AG04449 (cell line): ENCODE measurements around the gene MEN1.

Experiments
- CTCF ChIA-PET: fragments of 350-600 bp; formaldehyde crosslinking; extraction: SDS; loops from one replicate; lab custom pipeline; 2021; ENCODE audit warnings: antibody characterized with exemption; lab: Yijun Ruan, JAX
- POLR2A ChIA-PET: fragments of 400-600, 350-600 bp; formaldehyde crosslinking; extraction: SDS; loops from one replicate; lab custom pipeline; 2020; ENCODE audit warnings: antibody characterized with exemption, inconsistent platforms; lab: Yijun Ruan, JAX
- DNase-seq: peaks from one replicate; pipeline ENCODE4 v3.0.0-alpha.2; 2010; ENCODE audit warnings: low read depth, low spot score
- H3K4me3 ChIP-seq: 2 replicates; pipeline ENCODE4 v1.5.1; 2011; ENCODE audit warnings: low read depth, mild to moderate bottlenecking, control low read depth, low read length
- TF ChIP-seq, protein P1 (sequence below): IDR thresholded peaks from one replicate; pipeline ENCODE4 v1.5.1; 2011; ENCODE audit warnings: mild to moderate bottlenecking, moderate library complexity, low read length, control low read depth, inconsistent platforms; ENCODE audit not compliant: insufficient read depth; ENCODE audit errors: missing control alignments

Gene MEN1

DNA sequence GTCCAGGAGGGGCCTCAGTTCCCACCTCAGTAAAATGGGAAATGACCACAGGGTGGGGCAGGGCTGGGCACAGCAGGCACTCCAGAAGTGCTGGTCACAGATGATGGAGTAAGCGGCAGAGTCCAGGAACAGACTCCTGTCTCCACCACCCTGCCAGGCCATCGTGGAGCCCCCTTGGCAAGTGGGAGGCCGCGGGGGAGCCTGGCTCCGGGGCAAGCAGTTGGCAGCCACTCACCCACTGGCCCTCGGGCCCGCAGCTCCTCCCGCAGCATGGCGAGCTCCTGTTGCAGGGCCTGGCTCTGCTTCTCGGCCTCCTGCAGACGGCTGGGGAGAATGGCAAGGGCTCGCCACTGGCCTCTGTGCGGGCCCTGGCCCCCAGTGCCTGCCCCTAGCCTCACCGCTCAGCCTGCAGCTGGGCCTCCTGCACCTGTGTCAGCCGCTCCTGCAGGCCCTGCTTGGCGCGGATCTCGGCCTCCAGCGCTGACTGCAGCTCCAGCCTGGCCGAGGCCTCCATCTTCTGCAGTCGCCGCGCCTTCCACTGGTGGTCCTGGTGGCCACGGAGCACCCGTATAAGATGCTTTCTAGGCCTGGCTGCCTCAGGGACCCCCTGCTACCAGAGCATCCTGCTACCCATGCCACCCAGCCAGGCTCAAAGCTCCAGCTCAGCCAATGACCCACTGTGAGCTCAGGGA, 23.8 kb upstream of the MEN1 start:
- ChIA-PET POLR2A (interaction anchor here (0.5 kb wide), 1 partner anchor 262 kb away, joined by 4 read pairs; the partner anchor contains the start of gene VPS51), CTCF (interaction anchor here (1.2 to 37.3 kb wide), 4 partner anchors 9 to 51 kb away, joined by 4 to 1375 read pairs (median 12); partner anchors contain the start of genes CDC42BPG and EHD1)
- no peak for DNase-seq
- TF ChIP-seq, protein P1, sequence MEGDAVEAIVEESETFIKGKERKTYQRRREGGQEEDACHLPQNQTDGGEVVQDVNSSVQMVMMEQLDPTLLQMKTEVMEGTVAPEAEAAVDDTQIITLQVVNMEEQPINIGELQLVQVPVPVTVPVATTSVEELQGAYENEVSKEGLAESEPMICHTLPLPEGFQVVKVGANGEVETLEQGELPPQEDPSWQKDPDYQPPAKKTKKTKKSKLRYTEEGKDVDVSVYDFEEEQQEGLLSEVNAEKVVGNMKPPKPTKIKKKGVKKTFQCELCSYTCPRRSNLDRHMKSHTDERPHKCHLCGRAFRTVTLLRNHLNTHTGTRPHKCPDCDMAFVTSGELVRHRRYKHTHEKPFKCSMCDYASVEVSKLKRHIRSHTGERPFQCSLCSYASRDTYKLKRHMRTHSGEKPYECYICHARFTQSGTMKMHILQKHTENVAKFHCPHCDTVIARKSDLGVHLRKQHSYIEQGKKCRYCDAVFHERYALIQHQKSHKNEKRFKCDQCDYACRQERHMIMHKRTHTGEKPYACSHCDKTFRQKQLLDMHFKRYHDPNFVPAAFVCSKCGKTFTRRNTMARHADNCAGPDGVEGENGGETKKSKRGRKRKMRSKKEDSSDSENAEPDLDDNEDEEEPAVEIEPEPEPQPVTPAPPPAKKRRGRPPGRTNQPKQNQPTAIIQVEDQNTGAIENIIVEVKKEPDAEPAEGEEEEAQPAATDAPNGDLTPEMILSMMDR: no peak
- H3K4me3 ChIP-seq: no peak overlapping the region

DNA sequence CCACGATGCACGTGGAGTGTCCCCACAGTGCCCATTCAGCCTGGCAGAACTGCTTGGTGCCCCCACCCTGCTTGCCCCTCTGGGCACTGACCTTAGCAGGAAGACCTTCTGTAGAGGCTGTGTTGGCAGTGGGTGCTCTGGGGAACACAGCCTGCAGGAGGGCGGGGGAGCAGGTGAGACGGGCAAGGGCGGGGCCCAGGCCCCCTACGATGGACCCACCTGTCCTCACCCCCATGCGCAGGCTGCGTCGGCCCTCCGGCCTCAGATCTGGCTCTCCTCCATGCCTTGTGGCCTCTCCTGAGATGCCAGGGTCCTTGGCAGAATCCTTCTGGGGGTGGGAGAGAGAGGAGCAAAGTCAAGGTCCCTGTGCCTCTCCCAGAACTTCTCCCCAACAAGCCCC, 23.2 kb upstream of the MEN1 start:
- no peak overlapping the region for H3K4me3 ChIP-seq
- TF ChIP-seq, protein P1: no peak
- ChIA-PET POLR2A (no interaction called here), CTCF (interaction anchor here (1.6 to 37.3 kb wide), 3 partner anchors 10 to 52 kb away, joined by 5 to 1375 read pairs (median 19); partner anchors contain the start of genes CDC42BPG and EHD1)
- no peak for DNase-seq

DNA sequence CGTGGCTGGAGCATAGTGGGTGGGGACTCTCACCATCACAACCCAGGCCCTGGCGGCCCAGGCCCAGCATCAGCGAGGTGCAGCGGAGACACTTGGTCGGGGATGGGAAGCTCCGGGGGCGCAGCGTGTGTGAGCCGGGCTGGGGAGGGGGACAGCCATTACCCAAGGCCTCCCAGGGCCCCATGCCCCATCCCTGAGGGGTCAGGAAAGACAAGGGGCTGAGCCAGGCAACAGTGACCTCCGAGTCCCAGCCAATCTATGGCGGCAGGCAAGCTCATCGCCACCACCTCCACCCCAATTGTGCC, 22.8 kb upstream of the MEN1 start:
- no peak for DNase-seq
- TF ChIP-seq, protein P1: no peak
- no peak overlapping the region for H3K4me3 ChIP-seq
- POLR2A ChIA-PET: no interaction called here
- CTCF ChIA-PET: interaction anchor here (3.7 kb wide), 1 partner anchor 10 kb away, joined by 19 read pairs; the partner anchor contains the start of gene CDC42BPG

DNA sequence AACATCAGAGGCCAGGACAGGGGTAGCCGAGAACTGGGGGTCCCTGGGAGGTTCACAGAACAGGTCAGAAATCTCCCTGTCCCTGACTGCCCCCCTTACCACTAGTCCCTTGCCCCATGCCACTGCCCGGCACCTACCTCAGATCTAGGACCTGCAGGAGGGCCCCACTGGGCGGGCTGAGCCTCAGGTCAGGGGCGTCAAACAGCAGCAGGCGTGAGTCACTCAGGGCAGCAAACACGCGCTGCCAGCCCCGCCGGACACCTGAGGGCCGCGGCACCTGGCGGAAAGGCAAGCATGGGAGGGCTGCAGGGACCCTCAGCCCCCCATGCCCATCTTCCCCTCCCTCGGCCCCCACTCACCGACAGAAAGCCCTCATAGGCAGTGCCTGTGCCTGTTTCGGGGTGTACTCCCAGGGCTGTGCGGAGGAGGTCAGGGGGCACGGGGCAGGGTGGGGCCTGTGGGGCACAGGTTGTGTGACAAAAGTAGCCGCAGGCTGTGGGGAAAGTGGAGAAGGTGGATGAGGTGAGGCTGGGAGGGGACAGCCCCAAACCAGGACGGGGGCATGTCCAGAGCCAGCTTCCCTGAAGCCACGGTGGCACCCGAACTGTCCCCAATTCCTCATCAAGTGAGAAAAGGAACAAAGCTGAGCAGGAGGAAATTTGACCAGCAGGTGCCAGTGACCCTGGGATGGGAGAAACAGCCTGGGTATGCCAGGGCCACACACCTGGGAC, 22.3 kb upstream of the MEN1 start:
- POLR2A ChIA-PET: interaction anchor here (0.5 kb wide), 1 partner anchor 49 kb away, joined by 4 read pairs; no protein-coding TSS in a partner anchor
- TF ChIP-seq, protein P1: no peak
- DNase-seq: no peak
- CTCF ChIA-PET: interaction anchor here (3.7 kb wide), 1 partner anchor 11 kb away, joined by 19 read pairs; the partner anchor contains the start of gene CDC42BPG
- H3K4me3 ChIP-seq: no peak overlapping the region

DNA sequence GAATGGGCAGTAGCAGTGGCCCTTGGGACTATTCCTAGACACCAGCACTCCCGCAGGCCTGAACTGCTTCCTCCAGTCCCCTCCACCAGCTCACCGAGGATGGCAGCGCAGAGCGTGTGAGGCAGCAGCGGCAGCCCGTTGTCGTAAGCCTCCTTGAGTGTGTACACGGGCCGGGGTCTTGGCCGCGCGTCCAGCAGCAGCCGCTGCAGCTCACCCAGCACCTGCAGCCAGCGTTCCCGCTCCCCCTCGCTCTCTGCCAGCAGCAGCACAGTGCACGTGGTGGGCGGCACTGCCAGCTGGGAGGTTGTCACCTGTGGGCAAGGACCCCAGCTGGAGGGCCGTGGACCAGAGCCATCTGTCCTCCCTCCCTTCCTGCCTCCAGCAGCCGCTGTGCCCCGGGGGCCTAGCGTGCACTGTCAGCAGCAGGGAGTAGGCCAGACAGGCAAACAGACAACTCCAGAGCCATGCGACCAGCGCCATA, 21.1 kb upstream of the MEN1 start:
- no peak overlapping the region for H3K4me3 ChIP-seq
- TF ChIP-seq, protein P1: no peak
- DNase-seq: no peak
- ChIA-PET POLR2A (interaction anchor here (0.6 kb wide), 1 partner anchor 13 kb away, joined by 3 read pairs; no protein-coding TSS in a partner anchor), CTCF (interaction anchor here (3.7 kb wide), 1 partner anchor 12 kb away, joined by 19 read pairs; the partner anchor contains the start of gene CDC42BPG)
